ENCODE data around the gene AGO1. TPM values are rescaled to one million over a fixed set of nuclear protein-coding genes. Genes with fewer than 3 reads are reported as not detected.

The AGO1 gene
- total and polyA plus RNA-seq, 2 experiments from 2014 or later = 9.6 to 18.9 TPM

- Histone ChIP-seq H3K4me1 (ENCODE audit: low read depth) (no peaks in the 10 kb centered on the region), H3K9me3 (ENCODE audit: low read depth) (no peaks in the 10 kb centered on the region), H3K4me3 (no peak overlapping the region), H3K27me3 (no peaks in the 10 kb centered on the region), H3K36me3 (peaks cover 47% of the 10 kb centered on the region), H3K27ac (no peak overlapping the region)
- no peak for TF ChIP-seq CTCF (IDR thresholded peaks at IDR 0.05; ENCODE audit: low read depth, low read length)
- no peak for DNase-seq (ENCODE audit: low read depth in 1 of 2, low spot score in 1 of 2)
These were observed 32.3 kb upstream of the AGO1 start for GRCh38 chr1:35850716-35851115.

- no peaks in the 10 kb centered on the region for H3K4me1 ChIP-seq (ENCODE audit: low read depth)
- no peak overlapping the region for H3K27ac ChIP-seq
- DNase-seq (ENCODE audit: low read depth in 1 of 2, low spot score in 1 of 2) = peak in 1 of 2 donors; percentile 75
- TF ChIP-seq CTCF (IDR thresholded peaks at IDR 0.05; ENCODE audit: low read depth, low read length) = no peak
- H3K27me3 ChIP-seq = no peaks in the 10 kb centered on the region
- H3K36me3 ChIP-seq = peaks cover 44% of the 10 kb centered on the region
- no peak overlapping the region for H3K4me3 ChIP-seq
- H3K9me3 ChIP-seq (ENCODE audit: low read depth) = no peaks in the 10 kb centered on the region
These were observed 31.7 kb upstream of the AGO1 start for GRCh38 chr1:35851132-35851869.

GRCh38 chr1:35852241-35852640, 30.8 kb upstream of the AGO1 start:
- Histone ChIP-seq H3K27ac (no peak overlapping the region), H3K9me3 (ENCODE audit: low read depth) (no peaks in the 10 kb centered on the region), H3K27me3 (no peaks in the 10 kb centered on the region), H3K36me3 (peaks cover 44% of the 10 kb centered on the region), H3K4me3 (no peak overlapping the region), H3K4me1 (ENCODE audit: low read depth) (no peaks in the 10 kb centered on the region)
- DNase-seq (ENCODE audit: low read depth in 1 of 2, low spot score in 1 of 2) = no peak
- TF ChIP-seq CTCF (IDR thresholded peaks at IDR 0.05; ENCODE audit: low read depth, low read length) = no peak

GRCh38 chr1:35854989-35855700, 27.9 kb upstream of the AGO1 start:
- TF ChIP-seq CTCF (IDR thresholded peaks at IDR 0.05; ENCODE audit: low read depth, low read length) = no peak
- Histone ChIP-seq H3K4me1 (ENCODE audit: low read depth) (no peaks in the 10 kb centered on the region), H3K36me3 (peaks cover 33% of the 10 kb centered on the region), H3K9me3 (ENCODE audit: low read depth) (no peaks in the 10 kb centered on the region), H3K4me3 (no peak overlapping the region), H3K27me3 (no peaks in the 10 kb centered on the region), H3K27ac (no peak overlapping the region)
- no peak for DNase-seq (ENCODE audit: low read depth in 1 of 2, low spot score in 1 of 2)

- no peak overlapping the region for H3K4me3 ChIP-seq
- H3K27ac ChIP-seq = no peak overlapping the region
- no peak for DNase-seq (ENCODE audit: low read depth in 1 of 2, low spot score in 1 of 2)
- H3K36me3 ChIP-seq = peaks cover 19% of the 10 kb centered on the region
- H3K4me1 ChIP-seq (ENCODE audit: low read depth) = no peaks in the 10 kb centered on the region
- no peaks in the 10 kb centered on the region for H3K27me3 ChIP-seq
- no peaks in the 10 kb centered on the region for H3K9me3 ChIP-seq (ENCODE audit: low read depth)
- no peak for TF ChIP-seq CTCF (IDR thresholded peaks at IDR 0.05; ENCODE audit: low read depth, low read length)
These were observed 26.0 kb upstream of the AGO1 start for GRCh38 chr1:35856964-35857363.

Data from cardiac muscle cell (in vitro differentiated cells and primary cell).